ENCODE measurements around the gene WDFY2. TPM values are rescaled to one million over a fixed set of nuclear protein-coding genes. Genes with fewer than 3 reads are reported as not detected.

Gene WDFY2
- total RNA-seq, 1 donor from 2014 or later, result 3.9 TPM

GRCh38 chr13:51767100-51767499, 182.8 kb downstream of the WDFY2 start:
- no peak overlapping the region for H3K4me3 Mint-ChIP-seq (ENCODE audit: unreplicated experiment)
- peak; percentile 17 for TF ChIP-seq CTCF (IDR thresholded peaks at IDR 0.05)
- H3K27me3 Mint-ChIP-seq (ENCODE audit: low read depth), result no peaks in the 10 kb centered on the region
- peaks cover 17% of the 10 kb centered on the region for H3K4me1 Mint-ChIP-seq (ENCODE audit: low read depth)
- no peak overlapping the region for H3K27ac Mint-ChIP-seq (ENCODE audit: unreplicated experiment)
- H3K36me3 Mint-ChIP-seq (ENCODE audit: low read depth), result peaks cover 4% of the 10 kb centered on the region
- DNase-seq (ENCODE audit: low spot score), result no peak
- no peaks in the 10 kb centered on the region for H3K9me3 Mint-ChIP-seq (ENCODE audit: low read depth)

- peaks cover 4% of the 10 kb centered on the region for H3K36me3 Mint-ChIP-seq (ENCODE audit: low read depth)
- H3K27me3 Mint-ChIP-seq (ENCODE audit: low read depth), result no peaks in the 10 kb centered on the region
- no peaks in the 10 kb centered on the region for H3K9me3 Mint-ChIP-seq (ENCODE audit: low read depth)
- no peak overlapping the region for H3K27ac Mint-ChIP-seq (ENCODE audit: unreplicated experiment)
- peak; percentile 8 for TF ChIP-seq CTCF (IDR thresholded peaks at IDR 0.05)
- no peak for DNase-seq (ENCODE audit: low spot score)
- no peak overlapping the region for H3K4me3 Mint-ChIP-seq (ENCODE audit: unreplicated experiment)
- H3K4me1 Mint-ChIP-seq (ENCODE audit: low read depth), result peaks cover 17% of the 10 kb centered on the region
Measured at GRCh38 chr13:51768378-51768921, 184.2 kb downstream of the WDFY2 start.

- no peak overlapping the region for H3K27ac Mint-ChIP-seq (ENCODE audit: unreplicated experiment)
- H3K36me3 Mint-ChIP-seq (ENCODE audit: low read depth), result peaks cover 4% of the 10 kb centered on the region
- H3K27me3 Mint-ChIP-seq (ENCODE audit: low read depth), result no peaks in the 10 kb centered on the region
- TF ChIP-seq CTCF (IDR thresholded peaks at IDR 0.05), result no peak
- H3K4me1 Mint-ChIP-seq (ENCODE audit: low read depth), result peaks cover 16% of the 10 kb centered on the region
- H3K9me3 Mint-ChIP-seq (ENCODE audit: low read depth), result no peaks in the 10 kb centered on the region
- H3K4me3 Mint-ChIP-seq (ENCODE audit: unreplicated experiment), result no peak overlapping the region
- DNase-seq (ENCODE audit: low spot score), result no peak
Measured at GRCh38 chr13:51768976-51769375, 184.7 kb downstream of the WDFY2 start.

GRCh38 chr13:51769455-51770127, 185.3 kb downstream of the WDFY2 start:
- no peak for DNase-seq (ENCODE audit: low spot score)

GRCh38 chr13:51770160-51770559, 185.9 kb downstream of the WDFY2 start:
- no peak for DNase-seq (ENCODE audit: low spot score)
- H3K27ac Mint-ChIP-seq (ENCODE audit: unreplicated experiment), result no peak overlapping the region

More at GRCh38 chr13:51769455-51770127, 185.3 kb downstream of the WDFY2 start:
- peaks cover 4% of the 10 kb centered on the region for H3K36me3 Mint-ChIP-seq (ENCODE audit: low read depth)
- H3K27me3 Mint-ChIP-seq (ENCODE audit: low read depth), result no peaks in the 10 kb centered on the region
- peaks cover 10% of the 10 kb centered on the region for H3K4me1 Mint-ChIP-seq (ENCODE audit: low read depth)
- no peak overlapping the region for H3K27ac Mint-ChIP-seq (ENCODE audit: unreplicated experiment)
- H3K9me3 Mint-ChIP-seq (ENCODE audit: low read depth), result no peaks in the 10 kb centered on the region
- no peak overlapping the region for H3K4me3 Mint-ChIP-seq (ENCODE audit: unreplicated experiment)
- TF ChIP-seq CTCF (IDR thresholded peaks at IDR 0.05), result no peak

More at GRCh38 chr13:51770160-51770559, 185.9 kb downstream of the WDFY2 start:
- H3K27me3 Mint-ChIP-seq (ENCODE audit: low read depth), result no peaks in the 10 kb centered on the region
- peaks cover 4% of the 10 kb centered on the region for H3K36me3 Mint-ChIP-seq (ENCODE audit: low read depth)
- no peak for TF ChIP-seq CTCF (IDR thresholded peaks at IDR 0.05)
- peaks cover 4% of the 10 kb centered on the region for H3K4me1 Mint-ChIP-seq (ENCODE audit: low read depth)
- no peak overlapping the region for H3K4me3 Mint-ChIP-seq (ENCODE audit: unreplicated experiment)
- no peaks in the 10 kb centered on the region for H3K9me3 Mint-ChIP-seq (ENCODE audit: low read depth)

All from chondrocyte (in vitro differentiated cells).